GM19035 (cell line): ENCODE data around the gene KRTAP12-2.
"Not testable (repeated sequence)": the region's sequence is repeated elsewhere in the genome, so short reads cannot be mapped to it uniquely, and the experiment has no call there.

ENCODE experiments used
- ATAC-seq: cut with Tn5 transposase; IDR thresholded peaks from one replicate; pipeline ENCODE4 v1.9.1; 2021; ENCODE audit not compliant: unreplicated experiment

The KRTAP12-2 gene

DNA sequence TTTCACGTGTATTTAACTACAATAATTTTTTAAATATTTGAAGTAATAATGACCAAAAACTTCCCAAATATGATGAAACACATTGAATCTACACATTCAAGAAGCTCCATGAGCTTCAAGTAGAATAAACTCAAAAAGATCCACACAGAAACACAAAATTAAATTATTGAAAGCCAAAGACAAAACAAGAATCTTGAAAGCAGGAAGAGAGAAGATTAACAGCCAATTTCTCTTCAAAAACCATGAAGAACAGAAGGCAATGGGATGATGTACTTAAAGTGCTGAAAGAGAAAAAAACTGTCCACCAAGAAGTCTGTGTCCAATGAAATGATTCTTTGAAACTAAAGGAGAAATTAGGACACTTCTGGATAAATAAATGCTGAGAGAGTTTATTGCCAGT, 34.7 kb downstream of the KRTAP12-2 start:
- no peak for ATAC-seq

DNA sequence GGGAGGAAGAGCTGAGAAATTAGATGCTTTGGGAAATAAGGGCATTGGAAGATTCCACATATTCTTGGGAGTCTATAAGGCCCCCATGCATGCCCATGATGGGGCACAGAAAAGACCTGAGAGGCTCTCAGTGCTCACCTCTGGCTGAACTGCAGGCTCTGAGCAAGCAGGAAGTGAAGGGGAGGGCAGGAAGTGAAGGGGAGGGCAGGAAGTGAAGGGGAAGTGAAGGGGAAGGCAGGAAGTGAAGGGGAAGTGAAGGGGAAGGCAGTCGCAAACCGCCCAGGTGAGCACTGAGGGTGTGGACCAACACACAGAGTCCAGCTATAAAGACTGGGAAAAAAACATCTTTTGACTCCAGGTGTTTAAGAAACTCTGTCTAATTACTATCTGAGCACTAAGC, 36.3 kb downstream of the KRTAP12-2 start:
- no peak for ATAC-seq

DNA sequence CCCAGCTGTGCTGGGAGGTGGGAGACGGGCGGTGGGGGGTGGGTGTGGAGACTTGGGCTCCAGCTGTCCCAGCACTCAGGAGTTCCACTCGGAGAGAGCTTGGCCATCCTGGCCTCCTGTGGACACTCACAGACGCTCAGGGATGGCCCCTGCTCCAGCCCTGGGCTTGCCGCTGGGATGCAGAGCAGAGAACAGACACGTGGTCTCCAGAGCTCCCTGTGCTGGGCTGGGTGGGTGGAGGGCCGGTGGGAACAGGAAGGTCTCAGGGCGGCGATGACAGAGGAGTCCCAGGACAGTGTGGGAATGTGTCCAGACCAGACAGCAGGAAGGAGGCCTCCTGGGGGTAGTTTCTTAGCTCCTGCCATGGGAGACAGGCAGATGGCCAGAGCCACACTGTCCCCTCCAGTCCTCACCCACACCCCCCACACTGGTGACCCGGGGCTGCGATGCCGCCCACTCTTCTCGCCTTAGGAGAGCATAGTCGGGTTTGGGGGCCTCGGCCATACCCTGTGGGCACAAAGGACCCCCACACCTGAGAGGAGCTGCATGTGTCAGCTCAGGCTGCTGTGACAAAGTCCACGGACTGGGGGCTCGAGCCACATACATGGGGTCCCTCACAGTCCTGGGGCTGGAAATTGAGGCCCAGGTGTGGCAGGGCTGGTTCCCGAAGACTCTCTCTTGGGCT, 37.9 kb downstream of the KRTAP12-2 start:
- no peak for ATAC-seq

DNA sequence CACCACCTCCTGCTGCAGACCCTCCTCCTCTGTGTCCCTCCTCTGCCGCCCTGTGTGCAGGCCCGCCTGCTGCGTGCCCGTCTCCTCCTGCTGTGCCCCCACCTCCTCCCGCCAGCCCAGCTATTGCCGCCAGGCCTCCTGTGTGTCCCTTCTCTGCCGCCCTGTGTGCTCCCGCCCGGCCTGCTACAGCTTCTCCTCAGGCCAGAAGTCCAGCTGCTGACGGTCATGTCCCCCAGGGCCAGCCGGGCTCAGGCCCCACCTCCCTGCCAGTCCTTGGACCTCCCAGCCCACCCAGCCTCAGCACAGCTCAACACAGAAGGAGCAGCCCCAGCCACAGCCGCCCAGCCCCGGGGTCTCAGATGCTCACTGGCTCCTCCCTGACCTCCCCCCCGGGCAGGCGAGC, 38.9 kb downstream of the KRTAP12-2 start:
- ATAC-seq, result not testable (repeated sequence)

DNA sequence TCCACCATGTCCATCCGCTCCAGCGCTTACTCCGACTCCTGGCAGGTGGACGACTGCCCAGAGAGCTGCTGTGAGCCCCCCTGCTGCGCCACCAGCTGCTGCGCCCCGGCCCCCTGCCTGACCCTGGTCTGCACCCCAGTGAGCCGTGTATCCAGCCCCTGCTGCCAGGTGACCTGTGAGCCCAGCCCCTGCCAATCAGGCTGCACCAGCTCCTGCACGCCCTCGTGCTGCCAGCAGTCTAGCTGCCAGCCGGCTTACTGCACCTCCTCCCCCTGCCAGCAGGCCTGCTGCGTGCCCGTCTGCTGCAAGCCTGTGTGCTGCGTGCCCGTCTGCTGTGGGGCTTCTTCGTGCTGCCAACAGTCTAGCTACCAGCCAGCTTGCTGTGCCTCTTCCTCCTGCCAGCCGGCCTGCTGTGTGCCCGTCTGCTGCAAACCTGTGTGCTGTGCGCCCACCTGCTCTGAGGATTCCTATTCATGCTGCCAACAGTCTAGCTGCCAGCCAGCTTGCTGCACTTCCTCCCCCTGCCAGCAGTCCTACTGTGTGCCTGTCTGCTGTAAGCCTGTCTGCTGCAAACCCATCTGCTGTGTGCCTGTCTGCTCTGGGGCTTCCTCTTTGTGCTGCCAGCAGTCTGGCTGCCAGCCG, 39.4 kb downstream of the KRTAP12-2 start:
- ATAC-seq, result not testable (repeated sequence)

DNA sequence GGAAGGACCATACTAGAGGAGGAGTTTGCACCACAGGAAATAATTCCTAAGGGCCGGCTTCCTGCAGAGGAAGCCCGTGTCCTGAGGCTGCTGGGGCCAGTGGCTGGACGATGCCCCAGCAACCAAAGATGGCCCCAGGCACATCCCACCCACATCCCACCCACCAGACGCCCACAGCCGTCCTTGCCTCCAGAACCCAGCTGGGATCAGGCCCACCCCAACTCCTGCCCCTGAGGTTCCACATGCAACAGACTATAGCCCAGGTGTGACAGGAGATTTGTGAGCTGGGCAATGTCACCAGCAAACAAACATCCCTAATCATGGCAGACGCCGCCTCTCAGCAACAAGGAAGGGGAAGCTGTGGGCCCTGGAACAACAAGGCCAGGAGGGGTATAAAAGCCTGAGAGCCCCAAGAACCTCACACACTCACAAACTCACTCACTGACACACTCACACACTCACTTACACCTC, 40.0 kb downstream of the KRTAP12-2 start, which contains the start of gene KRTAP10-9:
KRTAP10-9 (plus strand) TSS at position 421 of the 471 bp plus-strand sequence. CDS start 79 bp downstream, outside the sequence.
- ATAC-seq, result no peak

DNA sequence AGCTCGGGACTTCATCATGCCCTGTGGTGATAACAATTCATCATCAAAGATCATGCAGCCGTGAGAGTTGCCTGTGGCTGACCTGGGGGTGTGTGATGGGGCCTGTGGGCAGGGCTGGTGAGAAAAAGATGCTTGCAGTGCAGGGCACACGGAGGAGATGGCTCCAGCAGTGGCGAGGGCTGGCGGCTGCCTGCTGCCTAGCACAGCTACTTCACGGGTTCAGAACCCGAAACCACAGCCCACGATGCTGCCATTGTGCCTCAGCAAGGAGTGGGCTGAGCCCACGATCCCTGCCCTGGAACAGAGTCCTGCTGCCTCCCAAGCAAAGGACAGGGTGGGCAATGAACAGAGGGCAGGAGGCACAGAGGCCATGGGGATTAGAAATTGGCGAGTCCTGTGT, 40.5 kb downstream of the KRTAP12-2 start:
- no peak for ATAC-seq

DNA sequence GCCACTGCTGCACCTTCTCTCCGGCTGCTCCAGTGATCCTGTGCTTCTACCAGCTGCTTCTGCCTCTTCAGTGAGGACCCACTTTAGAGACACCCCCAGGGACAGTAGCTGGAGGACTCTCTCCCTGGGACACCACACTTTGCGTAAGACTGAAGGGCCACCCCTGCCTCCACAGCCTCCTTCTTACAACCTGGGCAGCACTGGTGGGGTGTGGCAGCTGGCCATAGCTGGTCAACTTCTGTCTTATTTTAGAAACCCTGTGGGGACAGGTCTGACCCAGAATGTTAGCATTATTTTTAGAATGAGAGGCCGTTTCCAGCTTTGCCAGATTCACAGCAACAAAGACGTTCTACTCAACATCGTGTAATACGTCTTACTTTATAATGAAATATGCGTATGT, 41.0 kb downstream of the KRTAP12-2 start:
- ATAC-seq, result no peak

DNA sequence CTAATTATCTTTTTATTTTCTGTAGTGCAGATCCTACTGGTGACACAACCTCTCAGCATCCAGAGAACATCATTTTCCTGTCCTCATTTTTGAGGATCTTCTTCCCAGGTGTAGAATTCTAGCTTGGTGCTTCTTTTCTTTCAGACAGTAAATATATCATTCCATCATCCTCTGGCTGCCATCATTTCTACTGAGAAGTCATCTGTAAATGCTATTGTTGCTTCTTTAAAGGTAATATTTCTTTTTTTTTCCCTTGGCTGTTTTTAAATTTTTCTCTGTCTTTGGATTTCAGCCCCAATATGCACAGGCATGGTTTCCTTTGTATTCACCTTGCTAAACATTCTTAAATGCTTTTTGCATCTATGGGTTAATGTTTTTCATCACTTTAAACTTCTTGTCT, 43.2 kb downstream of the KRTAP12-2 start:
- no peak for ATAC-seq

DNA sequence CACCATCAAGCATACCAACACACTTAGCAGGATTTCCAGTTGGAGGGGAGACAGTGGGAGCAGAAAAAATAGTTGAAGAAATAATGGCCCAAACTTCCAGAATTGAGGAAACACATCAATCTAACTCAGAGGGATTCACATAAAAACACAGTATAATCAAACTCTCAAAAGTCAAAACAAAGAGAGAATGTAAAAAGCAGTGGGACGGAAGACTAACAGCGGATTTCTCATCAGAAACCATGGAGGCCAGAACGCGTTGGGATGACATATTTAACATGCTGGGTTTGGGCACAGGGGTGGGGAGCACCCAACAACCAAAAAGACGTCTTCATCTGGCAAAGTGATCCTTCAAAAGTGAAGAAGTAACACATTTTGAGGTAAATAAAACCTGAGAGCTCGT, 46.8 kb downstream of the KRTAP12-2 start:
- no peak for ATAC-seq

DNA sequence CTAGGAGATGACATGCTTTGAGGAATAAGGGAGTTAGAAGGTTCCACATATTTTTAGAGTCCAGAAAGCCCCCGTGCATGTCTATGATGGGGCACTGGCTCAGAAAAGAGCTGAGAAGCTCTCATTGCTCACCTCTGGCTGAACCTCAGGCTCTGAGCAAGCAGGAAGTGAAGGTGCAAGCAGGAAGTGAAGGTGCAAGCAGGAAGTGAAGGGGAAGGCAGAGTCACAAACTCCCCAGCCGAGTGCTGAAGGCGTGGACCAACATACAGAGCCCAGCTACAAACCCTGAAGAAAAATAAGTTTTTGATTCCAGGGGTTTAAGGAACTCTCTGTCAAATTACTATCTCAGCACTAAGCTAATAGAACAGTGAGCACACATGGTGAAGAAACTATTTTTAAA, 47.8 kb downstream of the KRTAP12-2 start:
- no peak for ATAC-seq

DNA sequence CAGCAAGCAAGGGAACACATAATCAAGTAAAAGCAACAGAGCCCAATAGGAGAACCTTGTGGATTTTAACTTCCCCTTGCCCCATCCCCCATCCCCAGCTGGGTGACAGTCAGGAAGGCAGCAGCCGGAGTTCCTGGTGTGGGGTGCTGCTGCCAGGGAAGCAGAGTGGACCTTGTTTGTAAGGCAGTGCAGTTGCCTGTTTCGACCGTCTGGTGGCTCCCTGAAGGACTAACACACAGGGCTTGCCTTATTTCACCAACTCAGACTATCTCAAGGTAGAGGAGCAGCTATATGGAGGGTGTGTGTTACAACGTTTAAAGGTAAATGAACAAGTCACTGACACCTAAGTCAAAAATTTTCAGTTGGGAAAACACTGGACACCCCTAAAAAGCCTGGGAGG, 48.2 kb downstream of the KRTAP12-2 start:
- ATAC-seq, result no peak

DNA sequence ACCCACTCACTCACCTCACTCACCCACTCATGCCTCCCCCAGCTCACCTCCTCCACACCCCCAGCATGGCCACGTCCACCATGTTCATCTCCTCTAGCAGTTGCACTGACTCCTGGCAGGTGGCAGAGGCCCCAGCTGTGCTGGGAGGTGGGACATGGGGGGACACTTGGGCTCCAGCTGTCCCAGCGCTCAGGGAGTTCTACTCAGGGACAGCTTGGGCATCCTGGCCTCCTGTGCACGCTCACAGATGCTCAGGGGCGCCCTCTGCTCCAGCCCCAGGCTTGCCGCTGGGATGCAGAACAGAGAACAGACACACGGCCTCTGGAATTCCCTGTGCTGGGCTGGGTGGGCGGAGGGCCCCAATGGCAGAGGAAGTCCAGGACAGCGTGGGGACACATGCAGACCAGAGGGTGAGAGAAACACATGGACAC, 49.6 kb downstream of the KRTAP12-2 start:
- ATAC-seq, result no peak

DNA sequence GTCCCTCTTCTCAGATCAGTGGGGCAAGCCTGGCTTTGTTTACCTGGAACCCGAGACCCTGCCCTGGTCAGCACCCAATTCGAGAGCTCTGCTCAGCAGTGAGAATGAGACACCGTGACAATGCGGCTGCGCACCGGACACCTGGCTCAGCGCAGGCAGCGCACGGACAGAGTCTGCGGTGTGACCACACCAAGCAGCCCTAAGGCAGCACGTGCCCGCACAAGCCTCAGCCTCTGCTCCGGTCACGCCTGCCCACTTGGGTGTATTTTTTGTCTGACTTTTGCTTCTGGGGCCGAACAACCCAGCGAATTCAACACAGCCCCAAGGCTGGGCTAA, 50.2 kb downstream of the KRTAP12-2 start:
- ATAC-seq, result no peak
